ENCODE data around the gene COX7A2L.
A peak's percentile ranks its signal among the peaks of the same experiment; 100 is the strongest.
"Not testable (repeated sequence)": the region's sequence is repeated elsewhere in the genome, so short reads cannot be mapped to it uniquely, and the experiment has no call there.

The COX7A2L gene, protein sequence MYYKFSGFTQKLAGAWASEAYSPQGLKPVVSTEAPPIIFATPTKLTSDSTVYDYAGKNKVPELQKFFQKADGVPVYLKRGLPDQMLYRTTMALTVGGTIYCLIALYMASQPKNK

DNA sequence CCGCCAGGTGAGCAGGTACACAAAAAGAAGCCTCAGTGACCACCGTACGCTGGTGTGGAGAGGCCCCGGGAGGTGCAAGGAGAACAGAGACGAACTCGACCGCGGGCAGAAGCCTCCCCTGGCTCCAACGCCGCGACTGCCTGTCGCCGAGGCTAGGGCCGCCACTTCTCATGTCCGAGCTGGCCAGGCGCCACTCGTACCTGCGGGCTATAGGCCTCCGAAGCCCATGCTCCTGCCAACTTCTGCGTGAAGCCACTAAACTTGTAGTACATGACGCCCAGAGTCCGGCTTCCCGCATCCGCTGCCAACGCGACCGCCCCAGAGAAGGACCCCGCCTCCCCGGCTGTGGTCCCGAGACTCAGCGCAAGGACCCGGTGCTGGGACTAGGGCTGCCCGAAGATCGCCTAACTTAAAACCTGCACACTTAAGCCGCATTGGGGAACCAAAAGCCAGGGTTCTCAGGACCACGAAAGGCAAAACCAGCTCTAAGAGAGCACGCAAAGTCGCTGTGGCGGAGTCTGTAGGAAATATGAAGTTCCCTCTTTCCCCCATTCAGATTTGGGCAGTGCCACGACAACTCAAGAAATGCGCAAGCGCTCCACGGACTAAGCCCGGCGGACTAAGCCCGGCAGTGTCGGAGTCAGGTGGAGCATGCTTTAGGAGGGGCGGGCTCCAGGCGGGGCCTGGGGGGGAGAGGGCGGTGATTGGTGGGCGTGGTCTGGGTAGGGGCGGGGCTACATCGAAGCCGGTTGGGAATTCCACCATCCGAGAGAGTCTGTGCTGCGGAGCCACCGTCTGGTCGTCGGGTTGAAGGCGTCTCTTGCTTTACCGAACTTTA lies at the start of gene COX7A2L:
TSS of gene COX7A2L (minus strand) at position 328 of the 838 bp plus-strand sequence. CDS start at position 272, 56 bp downstream.
- FAIRE-seq = no peak

DNA sequence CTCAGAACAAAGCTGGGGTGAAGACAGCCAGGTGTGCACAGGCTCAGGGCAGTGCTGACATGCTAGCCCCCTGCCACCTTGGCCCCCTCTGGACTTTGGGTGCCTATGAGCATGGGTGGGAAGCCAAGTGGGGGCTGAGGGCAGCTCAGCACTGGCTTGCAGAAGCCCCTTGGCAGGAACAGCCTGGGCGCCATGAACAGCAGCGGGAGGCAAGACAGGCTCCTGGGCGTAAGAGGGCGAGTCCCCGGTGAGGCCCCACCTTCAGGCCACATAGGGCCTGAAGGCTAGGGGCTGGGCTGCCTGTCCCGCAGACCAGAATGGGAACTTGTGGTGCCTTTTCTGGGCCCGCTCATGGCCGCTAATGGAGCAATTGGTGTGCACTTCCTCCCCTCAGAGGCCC lies 47.0 kb upstream of the COX7A2L start:
- FAIRE-seq = no peak

DNA sequence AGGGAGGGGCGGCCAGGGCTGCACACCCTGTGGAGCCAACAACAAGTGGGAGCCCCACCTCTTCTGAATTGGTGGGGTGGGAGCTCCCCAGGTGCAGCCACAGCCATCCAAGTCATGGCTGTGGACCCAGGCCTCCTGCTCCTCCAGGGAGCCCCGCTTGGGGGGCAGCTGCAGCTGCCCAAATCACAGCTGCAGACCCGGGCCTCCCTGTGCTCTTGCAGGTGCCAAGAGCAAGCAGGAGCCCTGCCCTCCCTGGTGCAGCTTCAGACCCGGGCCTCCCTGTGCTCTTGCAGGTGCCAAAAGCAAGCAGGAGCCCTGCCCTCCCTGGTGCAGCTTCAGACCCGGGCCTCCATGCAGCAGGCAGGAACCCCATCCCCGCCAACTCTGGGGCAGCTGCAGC lies 46.5 kb upstream of the COX7A2L start:
- no peak for FAIRE-seq

DNA sequence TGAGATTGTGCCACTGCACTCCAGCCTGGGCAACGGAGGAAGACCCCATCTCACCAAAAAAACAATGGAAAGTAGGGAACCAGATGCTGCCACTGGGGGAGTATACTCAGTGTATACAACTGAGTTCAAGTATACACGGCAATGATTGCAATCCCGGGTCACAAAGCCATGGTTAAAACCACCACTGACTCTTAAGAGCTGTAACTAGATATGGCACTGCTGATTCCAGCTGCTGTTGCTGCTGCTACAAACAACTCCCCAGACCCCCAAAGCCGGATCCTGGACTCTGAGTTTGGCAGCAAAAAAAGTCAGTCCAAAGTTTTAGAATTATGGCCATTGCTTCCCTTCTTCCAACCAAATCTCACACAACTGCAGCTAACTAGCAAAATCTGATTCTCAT lies 43.7 kb upstream of the COX7A2L start:
- no peak for FAIRE-seq

DNA sequence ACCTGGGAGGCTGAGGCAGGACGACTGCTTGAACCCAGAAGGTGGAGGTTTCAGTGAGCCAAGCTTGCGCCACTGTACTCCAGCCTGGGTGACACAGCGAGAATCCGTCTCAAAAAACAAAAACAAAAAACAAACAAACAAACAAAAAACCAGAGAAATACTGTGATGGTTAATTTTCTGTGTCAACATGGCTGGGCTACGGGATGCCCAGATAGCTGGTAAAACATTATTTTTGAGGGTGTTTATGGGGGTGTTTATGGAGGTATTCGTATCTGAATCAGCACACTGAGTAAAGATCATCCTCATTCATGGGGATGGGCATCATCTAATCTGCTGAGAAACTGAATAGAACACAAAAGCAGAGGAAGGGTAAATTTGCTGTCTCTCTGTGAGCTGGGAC lies 40.8 kb upstream of the COX7A2L start:
- no peak for FAIRE-seq

DNA sequence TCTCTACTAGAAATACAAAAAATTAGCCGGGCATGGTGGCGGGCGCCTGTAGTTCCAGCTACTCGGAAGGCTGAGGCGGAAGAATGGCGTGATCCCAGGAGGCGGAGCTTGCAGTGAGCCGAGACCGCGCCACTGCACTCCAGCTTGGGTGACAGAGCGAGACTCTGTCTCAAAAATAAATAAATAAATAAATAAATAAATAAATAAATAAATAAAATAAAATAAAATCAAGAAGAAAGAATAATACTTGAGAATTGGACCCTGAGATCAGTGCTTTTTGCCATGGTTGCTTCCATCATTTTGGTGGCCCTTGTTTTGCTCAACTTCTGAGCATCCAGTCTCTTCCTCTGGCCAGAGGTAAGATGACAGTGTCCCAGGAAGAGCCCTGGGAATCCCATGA lies 37.0 kb upstream of the COX7A2L start:
- FAIRE-seq = not testable (repeated sequence)

DNA sequence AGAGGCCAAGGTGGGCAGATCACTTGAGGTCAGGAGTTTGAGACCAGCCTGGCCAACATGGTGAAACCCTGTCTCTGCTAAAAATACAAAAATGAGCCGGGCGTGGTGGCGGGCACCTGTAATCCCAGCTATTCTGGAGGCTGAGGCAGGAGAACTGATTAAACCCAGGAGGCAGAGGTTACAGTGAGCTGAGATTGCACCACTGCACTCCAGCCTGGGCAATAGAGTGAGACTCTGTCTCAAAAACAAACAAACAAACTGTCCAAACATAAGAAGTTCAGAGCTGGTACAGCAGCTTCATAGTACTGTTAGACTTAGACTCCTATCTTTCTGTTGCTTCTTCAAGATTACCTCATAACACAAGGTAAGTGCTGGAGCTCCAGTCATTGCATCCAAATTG lies 32.3 kb upstream of the COX7A2L start:
- FAIRE-seq = not testable (repeated sequence)

DNA sequence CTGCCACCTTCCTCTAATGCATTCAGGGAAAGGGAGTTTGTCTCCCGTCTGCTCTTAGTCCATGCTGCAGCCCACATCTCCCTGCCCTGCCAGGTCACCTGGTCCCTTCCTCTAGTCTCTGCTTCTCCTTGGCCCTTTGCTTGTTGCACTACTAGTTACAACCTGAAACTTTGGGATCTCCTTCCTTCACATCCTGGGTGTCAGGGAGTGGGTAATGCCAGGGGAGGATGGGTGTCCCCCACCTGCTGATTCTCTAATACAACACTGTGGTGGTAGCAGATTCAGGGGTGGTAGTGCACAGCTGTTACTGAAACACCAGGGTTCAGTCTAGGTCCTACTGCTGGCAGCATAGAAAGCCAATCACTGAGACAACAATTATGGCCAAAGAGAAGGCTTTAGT lies 31.2 kb upstream of the COX7A2L start:
- FAIRE-seq = no peak

DNA sequence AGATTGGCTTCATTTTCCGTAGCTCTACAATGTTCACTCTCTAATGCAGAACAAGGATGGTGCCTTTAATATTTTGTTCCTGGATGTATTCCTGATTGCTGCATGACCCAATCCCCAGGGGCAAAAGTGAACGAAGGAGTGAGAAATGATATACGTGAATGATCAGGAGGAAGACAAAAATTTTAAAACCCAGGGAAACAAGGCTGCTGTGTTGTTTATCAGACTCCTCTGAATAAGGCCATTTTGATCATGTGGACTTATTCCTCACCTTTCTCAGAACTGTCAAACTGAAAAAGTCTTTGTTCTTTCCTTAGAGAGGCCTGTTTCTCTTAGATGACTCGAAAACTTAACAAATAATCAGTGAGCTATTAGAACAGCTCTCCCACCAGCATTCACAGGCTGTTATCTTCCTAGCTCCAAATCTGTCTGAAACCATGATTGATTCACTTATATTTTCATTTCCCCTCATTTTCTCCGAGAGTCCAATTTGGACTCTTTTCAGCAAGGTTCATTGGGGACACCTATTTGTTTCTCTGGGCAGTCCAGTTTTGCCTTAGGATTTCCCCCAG lies 29.5 kb upstream of the COX7A2L start:
- FAIRE-seq = no peak

DNA sequence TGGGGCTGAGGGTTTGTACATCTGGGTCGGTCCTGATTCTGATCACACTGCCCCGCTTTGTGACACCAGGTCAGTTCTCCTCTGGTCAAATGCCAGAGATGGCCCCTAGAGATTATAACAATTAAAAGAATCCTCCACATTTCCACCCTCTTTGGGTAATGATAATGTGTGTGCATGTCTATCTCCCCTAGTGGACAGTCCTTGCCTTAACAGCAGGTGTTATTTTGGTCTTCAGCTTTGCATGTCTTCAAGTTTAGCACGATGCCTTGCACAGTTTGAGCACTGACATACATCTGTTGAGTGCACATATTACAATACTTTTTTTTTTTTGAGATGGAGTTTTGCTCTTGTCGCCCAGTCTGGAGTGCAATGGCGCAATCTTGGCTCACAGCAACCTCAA lies 25.7 kb upstream of the COX7A2L start:
- FAIRE-seq = no peak

DNA sequence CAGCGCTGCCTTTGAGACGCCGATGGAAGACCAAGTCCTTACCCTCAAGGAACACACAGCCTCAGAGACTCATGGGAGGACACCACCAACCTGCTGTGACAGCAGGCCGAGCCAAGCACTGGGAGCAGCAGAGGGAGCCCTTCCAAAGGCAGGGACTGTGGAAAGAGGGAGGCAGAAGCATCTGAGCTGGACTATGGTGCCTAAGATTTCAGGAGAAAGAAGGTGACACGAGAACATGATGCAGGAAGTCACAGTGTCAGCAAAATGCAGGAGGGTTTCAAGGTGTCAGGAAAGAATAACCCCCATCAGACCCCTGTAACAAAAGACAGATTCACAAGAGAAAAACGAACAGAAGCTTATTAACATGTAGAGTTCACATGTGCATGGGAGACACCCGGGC lies 24.2 kb upstream of the COX7A2L start:
- FAIRE-seq = no peak

DNA sequence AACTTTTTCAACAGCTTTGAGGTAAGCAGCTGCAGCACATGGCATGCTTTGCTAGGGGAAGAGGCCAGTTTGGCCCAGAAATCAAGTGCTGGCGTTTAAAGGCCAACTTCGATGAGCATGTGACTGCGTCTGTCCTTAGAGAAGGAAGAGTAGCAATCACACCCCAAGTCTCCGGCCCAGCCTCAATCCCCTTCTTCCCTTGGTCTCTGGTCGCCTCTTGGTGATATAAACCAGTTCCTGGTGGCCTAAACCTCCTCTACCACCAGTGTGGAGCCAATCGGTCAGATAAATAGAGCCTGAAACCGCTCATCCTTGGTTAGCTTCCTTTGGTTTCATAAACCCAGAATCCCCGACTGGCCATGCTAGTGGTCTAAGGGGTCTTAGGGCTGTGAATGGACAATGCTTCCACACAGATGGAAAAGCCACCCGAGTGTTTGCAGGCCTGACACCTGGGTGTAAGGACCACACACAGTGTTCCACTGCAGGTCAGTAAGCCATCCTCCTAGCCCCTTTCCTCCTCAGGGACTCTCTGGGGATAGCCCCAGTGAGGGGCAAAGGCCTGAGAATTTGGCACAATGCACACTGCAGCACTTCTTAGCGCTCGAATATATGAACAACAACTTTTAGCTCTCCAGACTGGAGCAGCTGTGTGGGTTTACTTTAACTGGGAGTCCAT lies 23.0 kb upstream of the COX7A2L start:
- no peak for FAIRE-seq

DNA sequence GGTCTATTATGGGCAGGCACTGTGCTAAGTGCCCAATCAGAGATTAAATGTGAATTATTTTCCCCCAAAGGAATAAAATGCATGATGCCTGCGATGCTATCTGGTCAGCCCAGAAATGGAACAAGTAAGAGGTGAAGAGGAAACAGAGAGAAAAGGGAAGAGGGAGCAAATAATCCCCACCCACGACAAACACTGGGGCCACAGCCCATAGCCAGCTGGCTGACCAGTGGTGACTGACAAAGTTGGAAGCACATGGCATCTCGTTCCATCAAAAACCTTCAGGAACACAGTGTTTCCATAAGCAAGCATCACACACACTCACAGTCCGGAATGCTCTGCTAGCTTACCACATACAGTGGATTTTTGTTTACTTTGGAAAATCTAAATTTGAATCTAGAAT lies 21.1 kb upstream of the COX7A2L start:
- no peak for FAIRE-seq

DNA sequence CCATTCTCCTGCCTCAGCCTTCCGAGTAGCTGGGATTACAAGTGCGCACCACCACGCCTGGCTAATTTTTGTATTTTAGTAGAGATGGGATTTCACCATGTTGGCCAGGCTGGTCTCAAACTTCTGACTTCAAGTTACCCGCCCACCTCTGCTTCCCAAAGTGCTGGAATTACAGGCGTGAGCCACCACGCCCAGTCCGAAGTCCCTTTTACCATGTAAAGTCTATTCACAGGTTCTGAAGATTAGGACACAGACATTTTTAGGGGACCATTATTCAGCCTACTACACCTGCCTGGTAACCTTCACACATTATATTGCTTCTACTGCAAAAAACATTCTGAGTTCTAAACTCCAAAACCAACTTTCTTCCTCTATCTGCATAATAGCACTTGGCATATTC lies 19.0 kb upstream of the COX7A2L start:
- FAIRE-seq = not testable (repeated sequence)

DNA sequence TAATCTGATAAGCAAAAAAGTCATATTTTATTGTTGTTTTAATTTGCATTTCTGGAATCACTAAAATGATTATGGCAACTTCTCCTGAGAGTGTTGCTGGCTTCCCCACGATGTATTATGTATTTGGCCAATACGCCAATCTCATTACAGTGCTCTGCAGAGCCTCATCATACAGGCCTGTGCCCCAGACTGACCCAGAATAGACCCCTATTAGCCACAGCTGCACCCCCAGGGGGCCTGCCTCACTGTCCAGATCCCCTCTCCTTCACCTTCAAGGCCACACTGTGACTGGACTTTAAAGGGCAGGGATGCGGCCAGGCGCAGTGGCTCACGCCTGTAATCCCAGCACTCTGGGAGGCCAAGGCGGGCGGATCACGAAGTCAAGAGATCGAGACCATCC lies 17.4 kb upstream of the COX7A2L start:
- no peak for FAIRE-seq

DNA sequence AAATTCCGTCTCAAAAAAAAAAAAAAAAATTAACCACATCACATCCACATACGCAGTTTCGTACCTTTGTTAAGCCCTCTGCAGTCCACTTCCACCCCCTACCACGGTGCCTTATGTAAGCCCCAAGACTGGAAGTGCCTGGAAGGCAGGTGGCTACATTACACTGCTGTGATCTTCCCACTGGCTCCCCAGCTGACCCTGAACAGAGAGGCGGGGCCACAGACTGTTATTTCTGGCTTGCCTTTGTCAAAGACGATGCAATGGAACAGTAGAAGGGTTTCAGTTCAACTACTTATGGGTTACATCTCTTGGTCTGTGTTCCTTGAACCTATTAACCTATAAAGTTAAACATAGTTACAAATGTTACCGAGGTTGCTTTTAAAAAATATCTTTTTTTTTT lies 15.7 kb upstream of the COX7A2L start:
- FAIRE-seq = no peak

DNA sequence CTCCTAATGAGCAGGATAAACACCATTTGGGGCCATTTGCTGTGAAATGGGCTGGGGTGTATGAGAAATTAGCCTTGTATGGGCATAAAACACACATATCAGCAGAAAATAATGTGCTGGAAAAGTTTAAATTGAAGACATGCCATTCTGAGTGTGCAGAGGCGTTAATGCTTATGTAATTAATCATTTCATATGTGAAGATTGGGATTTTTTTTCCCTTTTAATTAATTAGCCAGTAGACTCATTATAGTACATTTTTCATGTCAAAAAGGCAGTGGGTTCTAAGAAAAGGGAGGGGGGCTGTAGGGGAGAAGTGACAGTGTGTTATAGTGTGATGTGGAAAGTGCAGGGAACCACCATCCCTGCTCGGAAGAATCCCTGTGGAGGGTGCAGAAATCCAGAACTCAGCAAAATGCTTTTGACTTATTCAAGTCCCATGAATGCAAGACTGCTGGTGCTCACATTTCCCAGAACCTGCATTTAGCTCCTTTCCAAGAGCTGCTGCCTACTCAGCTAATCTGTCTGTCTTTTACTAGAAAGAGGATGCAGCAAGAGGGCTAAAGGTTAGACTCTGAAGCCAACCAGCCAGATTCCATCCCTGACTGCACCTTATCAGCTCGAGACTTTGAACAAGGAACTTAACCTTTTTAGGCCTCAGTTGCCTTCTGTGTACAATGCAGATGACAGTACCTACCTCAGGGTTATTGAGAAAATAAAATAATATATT lies 11.6 kb upstream of the COX7A2L start:
- peak; percentile 97 for FAIRE-seq

DNA sequence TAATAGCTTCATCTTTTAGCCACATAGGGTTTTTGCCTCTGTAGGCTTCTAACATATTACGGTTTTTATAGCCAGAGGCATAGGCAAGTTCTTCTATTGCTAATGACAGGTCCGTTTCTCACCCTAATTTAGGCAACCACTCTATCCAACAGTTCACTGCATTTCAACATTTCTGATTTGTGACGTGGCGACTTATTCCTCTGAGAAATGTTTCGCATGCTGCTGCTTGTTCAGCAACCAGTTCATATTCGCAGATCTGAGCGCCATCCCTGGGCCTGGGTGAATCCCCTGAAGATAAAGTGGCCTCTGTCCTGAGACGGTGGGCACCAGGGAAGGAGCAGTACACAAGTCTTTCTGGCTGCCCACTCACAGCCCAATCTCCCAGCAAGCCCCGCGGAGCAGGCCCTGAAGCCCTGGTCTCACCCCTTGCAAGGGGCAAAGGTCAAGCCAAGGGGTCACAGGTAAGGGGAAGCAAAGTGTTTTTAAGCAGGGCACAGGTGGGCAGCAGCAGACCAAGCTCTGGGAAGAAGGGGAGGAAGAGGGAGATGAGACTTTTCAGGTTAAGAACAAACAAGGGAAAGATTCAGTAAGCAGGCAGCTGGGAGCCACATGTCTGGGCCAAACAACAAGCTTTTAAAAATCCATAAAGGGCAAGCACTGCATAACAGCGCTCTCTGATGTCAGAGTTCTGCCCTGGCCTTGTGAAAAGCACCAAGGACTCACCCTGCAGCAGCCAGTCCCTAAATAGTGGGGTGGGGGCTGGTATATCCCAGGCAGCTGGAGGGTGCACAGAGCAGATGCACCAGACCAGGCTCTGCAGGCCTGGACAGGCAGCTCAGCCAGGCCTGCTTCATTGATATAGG lies 10.8 kb upstream of the COX7A2L start:
- FAIRE-seq = no peak

DNA sequence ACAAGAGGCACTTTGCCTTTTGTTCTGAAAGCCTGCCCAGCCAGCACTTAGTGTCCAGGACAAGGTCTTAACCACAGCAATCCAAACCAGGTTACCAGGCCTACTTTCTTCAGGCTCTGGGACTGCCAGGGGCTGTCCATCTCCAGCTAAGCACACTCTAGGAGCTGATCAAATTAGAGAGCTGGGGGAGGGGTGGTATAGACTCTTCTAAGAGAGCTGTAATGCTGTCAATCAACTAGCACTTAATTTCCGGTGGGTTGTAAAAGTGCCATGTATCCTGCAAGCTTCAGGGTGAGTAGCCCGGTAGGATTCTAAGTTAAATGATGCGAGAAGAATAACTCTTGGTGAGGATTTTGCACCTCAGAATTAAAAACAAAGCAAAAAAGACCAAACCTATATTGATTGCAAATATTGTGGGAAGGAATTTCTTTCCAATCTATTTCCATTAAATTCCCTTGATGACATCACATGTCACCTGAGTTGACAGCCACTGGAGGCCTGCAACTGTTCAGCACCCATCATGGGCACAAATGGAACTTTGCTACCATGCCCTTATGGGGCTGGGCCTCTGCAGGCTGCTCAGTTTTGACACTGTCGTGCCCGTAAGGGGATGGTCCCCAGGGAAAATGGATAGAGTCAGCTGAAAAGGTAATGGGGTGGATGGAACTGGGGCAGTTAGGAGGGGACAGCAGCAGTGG lies 8.7 kb upstream of the COX7A2L start:
- no peak for FAIRE-seq

DNA sequence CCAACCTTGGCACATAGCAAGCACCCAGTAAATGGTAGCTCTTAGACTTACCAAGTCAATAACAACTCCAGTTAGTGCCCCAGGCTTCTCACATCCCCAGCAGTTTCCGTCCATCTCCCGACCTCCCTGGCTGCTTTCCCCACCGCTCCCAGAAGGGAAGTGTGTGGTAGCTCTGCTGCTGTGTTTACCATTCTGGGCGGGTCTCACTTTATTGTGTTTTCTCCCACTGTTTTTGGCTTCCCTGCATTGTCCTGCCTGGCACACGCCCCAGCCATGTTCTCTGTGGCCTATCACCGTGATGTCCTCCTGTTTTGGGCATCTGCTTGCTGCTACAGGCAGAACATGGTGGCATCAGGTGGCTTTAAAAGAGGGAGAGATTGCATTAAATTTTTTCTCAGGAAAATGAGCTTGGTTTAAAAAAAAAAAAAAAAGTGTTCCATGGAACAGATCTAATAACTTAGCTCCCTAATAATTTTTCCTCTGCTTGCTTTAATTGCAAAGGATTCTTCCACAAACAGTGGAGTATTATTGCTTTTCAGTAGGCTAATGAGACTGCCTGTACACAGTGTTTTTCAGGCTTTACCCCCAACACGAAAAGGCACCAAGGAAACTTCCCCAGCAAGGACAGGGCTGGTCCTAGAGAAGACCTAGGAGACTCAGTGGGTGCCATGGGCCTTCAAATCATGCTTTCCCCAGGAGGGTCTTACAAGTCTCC lies 8.0 kb upstream of the COX7A2L start:
- no peak for FAIRE-seq

DNA sequence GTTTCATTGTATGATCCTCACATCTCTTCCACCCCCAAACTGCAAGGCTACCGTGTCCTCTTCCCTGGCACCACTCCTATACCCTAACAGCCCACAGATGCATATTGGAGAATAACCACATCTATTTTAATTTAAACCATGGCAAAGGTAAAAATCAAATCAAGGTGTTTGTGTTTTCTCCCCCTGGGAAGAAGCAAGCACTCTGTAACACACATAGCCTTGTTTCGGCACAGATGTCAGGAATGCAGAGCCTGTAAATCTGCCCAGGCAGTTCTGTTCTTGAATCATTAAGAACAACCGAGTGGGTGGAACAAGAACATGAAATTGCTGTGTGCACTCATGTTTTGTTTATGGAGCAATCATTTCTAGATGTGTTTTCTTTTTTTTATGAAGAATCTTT lies 6.8 kb upstream of the COX7A2L start:
- no peak for FAIRE-seq
